Lower lobe of right lung (tissue), 2 donors: ENCODE data around the gene GMDS. TPM values are rescaled to one million over a fixed set of nuclear protein-coding genes. Genes with fewer than 3 reads are reported as not detected.
A peak's percentile ranks its signal among the peaks of the same experiment; 100 is the strongest.

Experiments used
- ATAC-seq, 2 donors: fragments of 200-7000 bp; cut with Tn5 transposase; one replicate each; pipeline ENCODE4 v1.9.1; 2020 to 2022; ENCODE audit warnings: mild to moderate bottlenecking in 2 of 2, moderate library complexity in 2 of 2
- DNase-seq: peaks from one replicate; pipeline ENCODE4 v3.0.0-alpha.2; 2020
- H3K27ac ChIP-seq: fragments of 200-600 bp; one replicate; pipeline ENCODE4 v1.8.0; 2022
- H3K27me3 ChIP-seq: fragments of 200-600 bp; one replicate; pipeline ENCODE4 v1.8.0; 2022; ENCODE audit warnings: low read depth
- H3K36me3 ChIP-seq: fragments of 200-600 bp; one replicate; pipeline ENCODE4 v1.8.0; 2022; ENCODE audit warnings: mild to moderate bottlenecking
- H3K4me1 ChIP-seq: fragments of 200-600 bp; one replicate; pipeline ENCODE4 v1.8.0; 2022
- H3K4me3 ChIP-seq: fragments of 200-600 bp; one replicate; pipeline ENCODE4 v1.8.0; 2022; ENCODE audit warnings: mild to moderate bottlenecking
- H3K9me3 ChIP-seq: fragments of 200-600 bp; one replicate; pipeline ENCODE4 v1.8.0; 2022
- intact Hi-C: fragments of 100-400 bp; cut with DNase I; formaldehyde crosslinking; loops from one replicate; pipeline ENCODE4 v1.11.0; 2022
- total RNA-seq: library from RNA; stranded (reverse); fragmentation: NEBNext Ultra II Directional; extraction: Animal tissue kit (Norgen Biotek cat#: 25700); gene quantifications from one replicate; pipeline ENCODE4 v1.2.1, GENCODE V29; 2021
- TF ChIP-seq, protein P1 (sequence below): fragments of 200-600 bp; IDR thresholded peaks from one replicate; pipeline ENCODE4 v1.8.0; 2022; ENCODE audit warnings: antibody characterized with exemption, mild to moderate bottlenecking
- donor health status: DM: no; HTN: yes; CAD: no; lungs with severe emphysema.

GMDS gene
- total RNA-seq, 1 donor from 2014 or later = 12.7 TPM

GRCh38 chr6:1612299-1612973 is 633.0 kb downstream of the GMDS start:
- peaks cover 84% of the 10 kb centered on the region for H3K27me3 ChIP-seq
- H3K4me1 ChIP-seq = peaks cover 35% of the 10 kb centered on the region
- intact Hi-C loops = no loop called here
- H3K36me3 ChIP-seq = no peaks in the 10 kb centered on the region
- DNase-seq (no peak), ATAC-seq (no peak)
- no peaks in the 10 kb centered on the region for H3K9me3 ChIP-seq
- H3K27ac ChIP-seq = no peak overlapping the region
- TF ChIP-seq, protein P1, sequence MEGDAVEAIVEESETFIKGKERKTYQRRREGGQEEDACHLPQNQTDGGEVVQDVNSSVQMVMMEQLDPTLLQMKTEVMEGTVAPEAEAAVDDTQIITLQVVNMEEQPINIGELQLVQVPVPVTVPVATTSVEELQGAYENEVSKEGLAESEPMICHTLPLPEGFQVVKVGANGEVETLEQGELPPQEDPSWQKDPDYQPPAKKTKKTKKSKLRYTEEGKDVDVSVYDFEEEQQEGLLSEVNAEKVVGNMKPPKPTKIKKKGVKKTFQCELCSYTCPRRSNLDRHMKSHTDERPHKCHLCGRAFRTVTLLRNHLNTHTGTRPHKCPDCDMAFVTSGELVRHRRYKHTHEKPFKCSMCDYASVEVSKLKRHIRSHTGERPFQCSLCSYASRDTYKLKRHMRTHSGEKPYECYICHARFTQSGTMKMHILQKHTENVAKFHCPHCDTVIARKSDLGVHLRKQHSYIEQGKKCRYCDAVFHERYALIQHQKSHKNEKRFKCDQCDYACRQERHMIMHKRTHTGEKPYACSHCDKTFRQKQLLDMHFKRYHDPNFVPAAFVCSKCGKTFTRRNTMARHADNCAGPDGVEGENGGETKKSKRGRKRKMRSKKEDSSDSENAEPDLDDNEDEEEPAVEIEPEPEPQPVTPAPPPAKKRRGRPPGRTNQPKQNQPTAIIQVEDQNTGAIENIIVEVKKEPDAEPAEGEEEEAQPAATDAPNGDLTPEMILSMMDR = no peak
- peak overlapping the region; percentile 54 for H3K4me3 ChIP-seq

DNA sequence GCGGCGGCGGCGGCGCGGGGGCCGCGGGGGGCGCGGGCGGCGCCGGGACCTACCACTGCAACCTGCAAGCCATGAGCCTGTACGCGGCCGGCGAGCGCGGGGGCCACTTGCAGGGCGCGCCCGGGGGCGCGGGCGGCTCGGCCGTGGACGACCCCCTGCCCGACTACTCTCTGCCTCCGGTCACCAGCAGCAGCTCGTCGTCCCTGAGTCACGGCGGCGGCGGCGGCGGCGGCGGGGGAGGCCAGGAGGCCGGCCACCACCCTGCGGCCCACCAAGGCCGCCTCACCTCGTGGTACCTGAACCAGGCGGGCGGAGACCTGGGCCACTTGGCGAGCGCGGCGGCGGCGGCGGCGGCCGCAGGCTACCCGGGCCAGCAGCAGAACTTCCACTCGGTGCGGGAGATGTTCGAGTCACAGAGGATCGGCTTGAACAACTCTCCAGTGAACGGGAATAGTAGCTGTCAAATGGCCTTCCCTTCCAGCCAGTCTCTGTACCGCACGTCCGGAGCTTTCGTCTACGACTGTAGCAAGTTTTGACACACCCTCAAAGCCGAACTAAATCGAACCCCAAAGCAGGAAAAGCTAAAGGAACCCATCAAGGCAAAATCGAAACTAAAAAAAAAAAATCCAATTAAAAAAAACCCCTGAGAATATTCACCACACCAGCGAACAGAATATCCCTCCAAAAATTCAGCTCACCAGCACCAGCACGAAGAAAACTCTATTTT is 633.7 kb downstream of the GMDS start:
- peaks cover 42% of the 10 kb centered on the region for H3K4me1 ChIP-seq
- TF ChIP-seq, protein P1 = no peak
- peaks cover 84% of the 10 kb centered on the region for H3K27me3 ChIP-seq
- intact Hi-C loops = no loop called here
- no peak for DNase-seq
- ATAC-seq = no peak
- peak overlapping the region; percentile 54 for H3K4me3 ChIP-seq
- no peaks in the 10 kb centered on the region for H3K36me3 ChIP-seq
- no peaks in the 10 kb centered on the region for H3K9me3 ChIP-seq
- H3K27ac ChIP-seq = no peak overlapping the region

DNA sequence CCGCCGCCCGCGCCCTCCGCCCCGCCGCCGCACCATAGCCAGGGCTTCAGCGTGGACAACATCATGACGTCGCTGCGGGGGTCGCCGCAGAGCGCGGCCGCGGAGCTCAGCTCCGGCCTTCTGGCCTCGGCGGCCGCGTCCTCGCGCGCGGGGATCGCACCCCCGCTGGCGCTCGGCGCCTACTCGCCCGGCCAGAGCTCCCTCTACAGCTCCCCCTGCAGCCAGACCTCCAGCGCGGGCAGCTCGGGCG is 634.2 kb downstream of the GMDS start:
- Histone ChIP-seq H3K9me3 (no peaks in the 10 kb centered on the region), H3K27me3 (peaks cover 85% of the 10 kb centered on the region), H3K36me3 (no peaks in the 10 kb centered on the region), H3K4me3 (peak overlapping the region; percentile 70), H3K4me1 (peaks cover 43% of the 10 kb centered on the region), H3K27ac (peak overlapping the region; percentile 18)
- ATAC-seq (no peak), DNase-seq (no peak)
- TF ChIP-seq, protein P1 = no peak
- intact Hi-C loops = no loop called here

DNA sequence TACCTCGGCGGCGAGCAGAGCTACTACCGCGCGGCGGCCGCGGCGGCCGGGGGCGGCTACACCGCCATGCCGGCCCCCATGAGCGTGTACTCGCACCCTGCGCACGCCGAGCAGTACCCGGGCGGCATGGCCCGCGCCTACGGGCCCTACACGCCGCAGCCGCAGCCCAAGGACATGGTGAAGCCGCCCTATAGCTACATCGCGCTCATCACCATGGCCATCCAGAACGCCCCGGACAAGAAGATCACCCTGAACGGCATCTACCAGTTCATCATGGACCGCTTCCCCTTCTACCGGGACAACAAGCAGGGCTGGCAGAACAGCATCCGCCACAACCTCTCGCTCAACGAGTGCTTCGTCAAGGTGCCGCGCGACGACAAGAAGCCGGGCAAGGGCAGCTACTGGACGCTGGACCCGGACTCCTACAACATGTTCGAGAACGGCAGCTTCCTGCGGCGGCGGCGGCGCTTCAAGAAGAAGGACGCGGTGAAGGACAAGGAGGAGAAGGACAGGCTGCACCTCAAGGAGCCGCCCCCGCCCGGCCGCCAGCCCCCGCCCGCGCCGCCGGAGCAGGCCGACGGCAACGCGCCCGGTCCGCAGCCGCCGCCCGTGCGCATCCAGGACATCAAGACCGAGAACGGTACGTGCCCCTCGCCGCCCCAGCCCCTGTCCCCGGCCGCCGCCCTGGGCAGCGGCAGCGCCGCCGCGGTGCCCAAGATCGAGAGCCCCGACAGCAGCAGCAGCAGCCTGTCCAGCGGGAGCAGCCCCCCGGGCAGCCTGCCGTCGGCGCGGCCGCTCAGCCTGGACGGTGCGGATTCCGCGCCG is 634.7 kb downstream of the GMDS start:
- H3K27me3 ChIP-seq = peaks cover 87% of the 10 kb centered on the region

More for the DNA sequence above, 634.7 kb downstream of the GMDS start:
- Histone ChIP-seq H3K36me3 (no peaks in the 10 kb centered on the region), H3K4me3 (peak overlapping the region; percentile 70), H3K27ac (peak overlapping the region; percentile 18), H3K4me1 (peaks cover 43% of the 10 kb centered on the region), H3K9me3 (no peaks in the 10 kb centered on the region)
- ATAC-seq (no peak), DNase-seq (no peak)
- intact Hi-C loops = no loop called here
- TF ChIP-seq, protein P1 = no peak
